SK-N-SH treated with all-trans-retinoic acid at 6 μM for 48 hours (cell line): Measurements from ENCODE around the gene METTL21A.

Experiments used
- ATAC-seq: fragments of 200-7000 bp; cut with Tn5 transposase; 3 replicates; pipeline ENCODE4 v1.9.1; 2020; ENCODE audit warnings: mild to moderate bottlenecking, moderate library complexity
- ARNTL ChIP-seq: fragments of 450-650 bp; formaldehyde crosslinking; IDR thresholded peaks from 2 replicates; pipeline ENCODE4 v1.5.0; 2020; ENCODE audit warnings: low read depth, mild to moderate bottlenecking, moderate library complexity, borderline replicate concordance
- BACH2 ChIP-seq: fragments of 250-450 bp; sonication (Bioruptor Pico); IDR thresholded peaks from 2 replicates; pipeline ENCODE4 v1.9.0; 2021; ENCODE audit warnings: mild to moderate bottlenecking, borderline replicate concordance
- CSDC2 ChIP-seq: fragments of 250-450 bp; sonication (Bioruptor Pico); IDR thresholded peaks from 2 replicates; pipeline ENCODE4 v1.5.0; 2020; ENCODE audit warnings: mild to moderate bottlenecking, moderate library complexity
- ESRRG ChIP-seq: fragments of 250-450 bp; sonication (Bioruptor Pico); IDR thresholded peaks from 2 replicates; pipeline ENCODE4 v1.6.1; 2021; ENCODE audit warnings: mild to moderate bottlenecking
- GLIS3 ChIP-seq: fragments of 250-450 bp; sonication (Bioruptor Pico); IDR thresholded peaks from 2 replicates; pipeline ENCODE4 v1.5.0; 2020; ENCODE audit warnings: mild to moderate bottlenecking, moderate library complexity
- ISL1 ChIP-seq: fragments of 250-450 bp; sonication (Bioruptor Pico); IDR thresholded peaks from 2 replicates; pipeline ENCODE4 v2.1.2; 2022; ENCODE audit warnings: mild to moderate bottlenecking, moderate library complexity
- OSR1 ChIP-seq: fragments of 250-450 bp; sonication (Bioruptor Pico); IDR thresholded peaks from 2 replicates; pipeline ENCODE4 v1.8.0; 2022; ENCODE audit warnings: moderate library complexity, mild to moderate bottlenecking, inconsistent platforms
- PPARA ChIP-seq: fragments of 250-450 bp; sonication (Bioruptor Pico); IDR thresholded peaks from 2 replicates; pipeline ENCODE4 v1.5.0; 2020; ENCODE audit warnings: mild to moderate bottlenecking, borderline replicate concordance
- SNAI2 ChIP-seq: fragments of 250-450 bp; sonication (Bioruptor Pico); IDR thresholded peaks from 2 replicates; pipeline ENCODE4 v1.5.0; 2020; ENCODE audit warnings: mild to moderate bottlenecking, moderate library complexity
- TCF4 ChIP-seq: fragments of 250-450 bp; sonication (Bioruptor Pico); IDR thresholded peaks from 2 replicates; pipeline ENCODE4 v1.8.0; 2021; ENCODE audit warnings: mild to moderate bottlenecking, moderate library complexity, borderline replicate concordance
- TOX ChIP-seq: fragments of 250-450 bp; sonication (Bioruptor Pico); IDR thresholded peaks from 2 replicates; pipeline ENCODE4 v1.8.0; 2021; ENCODE audit warnings: mild to moderate bottlenecking, moderate library complexity, borderline replicate concordance
- ZFP3 ChIP-seq: fragments of 250-450 bp; sonication (Bioruptor Pico); IDR thresholded peaks from 2 replicates; pipeline ENCODE4 v1.5.0; 2020; ENCODE audit warnings: mild to moderate bottlenecking, moderate library complexity
- ZFP30 ChIP-seq: fragments of 450-650 bp; formaldehyde crosslinking; IDR thresholded peaks from 2 replicates; pipeline ENCODE4 v1.5.0; 2022; ENCODE audit warnings: mild to moderate bottlenecking, moderate library complexity
- ZNF565 ChIP-seq: fragments of 450-650 bp; formaldehyde crosslinking; conservative IDR thresholded peaks from 2 replicates; pipeline ENCODE4 v1.5.0; 2020; ENCODE audit warnings: low read depth, mild to moderate bottlenecking, moderate library complexity
- ZNF70 ChIP-seq: fragments of 450-650 bp; formaldehyde crosslinking; IDR thresholded peaks from 2 replicates; pipeline ENCODE4 v1.5.0; 2020; ENCODE audit warnings: mild to moderate bottlenecking, moderate library complexity
- ZNF8 ChIP-seq: fragments of 450-650 bp; formaldehyde crosslinking; IDR thresholded peaks from 2 replicates; pipeline ENCODE4 v1.5.0; 2020; ENCODE audit warnings: mild to moderate bottlenecking, moderate library complexity
- TF ChIP-seq, protein P1 (sequence below): fragments of 250-450 bp; sonication (Bioruptor Pico); IDR thresholded peaks from 2 replicates; pipeline ENCODE4 v1.5.0; 2020; ENCODE audit warnings: mild to moderate bottlenecking, moderate library complexity
- TF ChIP-seq, protein P2 (sequence below): fragments of 250-450 bp; sonication (Bioruptor Pico); IDR thresholded peaks from 2 replicates; pipeline ENCODE4 v1.5.1; 2021; ENCODE audit warnings: mild to moderate bottlenecking, moderate library complexity
- TF ChIP-seq, protein P3 (sequence below): fragments of 250-450 bp; sonication (Bioruptor Pico); IDR thresholded peaks from 2 replicates; pipeline ENCODE4 v1.8.0; 2020; ENCODE audit warnings: mild to moderate bottlenecking, moderate library complexity, borderline replicate concordance
- TF ChIP-seq, protein P4 (sequence below): fragments of 250-450 bp; sonication (Bioruptor Pico); IDR thresholded peaks from 2 replicates; pipeline ENCODE4 v1.5.1; 2020; ENCODE audit warnings: low read depth, mild to moderate bottlenecking, moderate library complexity
- TF ChIP-seq, protein P5 (sequence below): fragments of 250-450 bp; sonication (Bioruptor Pico); IDR thresholded peaks from 2 replicates; pipeline ENCODE4 v1.8.0; 2021; ENCODE audit warnings: low read depth, mild to moderate bottlenecking, moderate library complexity, borderline replicate concordance

METTL21A gene

DNA sequence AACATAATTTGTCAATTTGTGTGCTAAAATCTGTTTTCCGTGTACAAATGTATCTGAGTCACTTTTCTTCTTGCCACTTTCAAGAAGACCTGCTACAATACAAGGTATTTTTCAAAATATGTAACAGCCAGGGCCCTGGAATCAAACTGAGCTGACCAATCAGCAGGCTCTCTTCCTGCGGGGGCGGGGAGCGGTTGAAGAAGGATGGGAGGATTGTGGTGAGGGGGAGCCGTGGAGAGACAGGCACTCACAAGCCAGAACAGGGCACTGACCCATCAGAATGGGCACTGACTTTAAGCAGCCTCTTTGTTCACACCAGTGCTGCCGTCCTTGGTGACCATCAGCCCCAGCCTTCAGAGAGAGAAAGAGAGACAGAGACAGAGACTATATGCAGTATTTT, 45.7 kb upstream of the METTL21A start:
- ATAC-seq: no peak
- TF ChIP-seq PPARA (CRISPR knock-in tag) (no peak), ISL1 (CRISPR knock-in tag) (no peak), ESRRG (CRISPR knock-in tag) (no peak), CSDC2 (no peak), ZNF70 (CRISPR knock-in tag) (no peak), OSR1 (CRISPR knock-in tag) (no peak), TOX (no peak), ARNTL (no peak), TCF4 (CRISPR knock-in tag) (no peak), GLIS3 (CRISPR knock-in tag) (no peak), ZNF8 (CRISPR knock-in tag) (no peak)
- TF ChIP-seq, protein P1, sequence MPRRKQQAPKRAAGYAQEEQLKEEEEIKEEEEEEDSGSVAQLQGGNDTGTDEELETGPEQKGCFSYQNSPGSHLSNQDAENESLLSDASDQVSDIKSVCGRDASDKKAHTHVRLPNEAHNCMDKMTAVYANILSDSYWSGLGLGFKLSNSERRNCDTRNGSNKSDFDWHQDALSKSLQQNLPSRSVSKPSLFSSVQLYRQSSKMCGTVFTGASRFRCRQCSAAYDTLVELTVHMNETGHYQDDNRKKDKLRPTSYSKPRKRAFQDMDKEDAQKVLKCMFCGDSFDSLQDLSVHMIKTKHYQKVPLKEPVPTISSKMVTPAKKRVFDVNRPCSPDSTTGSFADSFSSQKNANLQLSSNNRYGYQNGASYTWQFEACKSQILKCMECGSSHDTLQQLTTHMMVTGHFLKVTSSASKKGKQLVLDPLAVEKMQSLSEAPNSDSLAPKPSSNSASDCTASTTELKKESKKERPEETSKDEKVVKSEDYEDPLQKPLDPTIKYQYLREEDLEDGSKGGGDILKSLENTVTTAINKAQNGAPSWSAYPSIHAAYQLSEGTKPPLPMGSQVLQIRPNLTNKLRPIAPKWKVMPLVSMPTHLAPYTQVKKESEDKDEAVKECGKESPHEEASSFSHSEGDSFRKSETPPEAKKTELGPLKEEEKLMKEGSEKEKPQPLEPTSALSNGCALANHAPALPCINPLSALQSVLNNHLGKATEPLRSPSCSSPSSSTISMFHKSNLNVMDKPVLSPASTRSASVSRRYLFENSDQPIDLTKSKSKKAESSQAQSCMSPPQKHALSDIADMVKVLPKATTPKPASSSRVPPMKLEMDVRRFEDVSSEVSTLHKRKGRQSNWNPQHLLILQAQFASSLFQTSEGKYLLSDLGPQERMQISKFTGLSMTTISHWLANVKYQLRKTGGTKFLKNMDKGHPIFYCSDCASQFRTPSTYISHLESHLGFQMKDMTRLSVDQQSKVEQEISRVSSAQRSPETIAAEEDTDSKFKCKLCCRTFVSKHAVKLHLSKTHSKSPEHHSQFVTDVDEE: no peak
- TF ChIP-seq, protein P2, sequence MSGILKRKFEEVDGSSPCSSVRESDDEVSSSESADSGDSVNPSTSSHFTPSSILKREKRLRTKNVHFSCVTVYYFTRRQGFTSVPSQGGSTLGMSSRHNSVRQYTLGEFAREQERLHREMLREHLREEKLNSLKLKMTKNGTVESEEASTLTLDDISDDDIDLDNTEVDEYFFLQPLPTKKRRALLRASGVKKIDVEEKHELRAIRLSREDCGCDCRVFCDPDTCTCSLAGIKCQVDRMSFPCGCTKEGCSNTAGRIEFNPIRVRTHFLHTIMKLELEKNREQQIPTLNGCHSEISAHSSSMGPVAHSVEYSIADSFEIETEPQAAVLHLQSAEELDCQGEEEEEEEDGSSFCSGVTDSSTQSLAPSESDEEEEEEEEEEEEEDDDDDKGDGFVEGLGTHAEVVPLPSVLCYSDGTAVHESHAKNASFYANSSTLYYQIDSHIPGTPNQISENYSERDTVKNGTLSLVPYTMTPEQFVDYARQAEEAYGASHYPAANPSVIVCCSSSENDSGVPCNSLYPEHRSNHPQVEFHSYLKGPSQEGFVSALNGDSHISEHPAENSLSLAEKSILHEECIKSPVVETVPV (CRISPR knock-in tag): no peak
- TF ChIP-seq, protein P3, sequence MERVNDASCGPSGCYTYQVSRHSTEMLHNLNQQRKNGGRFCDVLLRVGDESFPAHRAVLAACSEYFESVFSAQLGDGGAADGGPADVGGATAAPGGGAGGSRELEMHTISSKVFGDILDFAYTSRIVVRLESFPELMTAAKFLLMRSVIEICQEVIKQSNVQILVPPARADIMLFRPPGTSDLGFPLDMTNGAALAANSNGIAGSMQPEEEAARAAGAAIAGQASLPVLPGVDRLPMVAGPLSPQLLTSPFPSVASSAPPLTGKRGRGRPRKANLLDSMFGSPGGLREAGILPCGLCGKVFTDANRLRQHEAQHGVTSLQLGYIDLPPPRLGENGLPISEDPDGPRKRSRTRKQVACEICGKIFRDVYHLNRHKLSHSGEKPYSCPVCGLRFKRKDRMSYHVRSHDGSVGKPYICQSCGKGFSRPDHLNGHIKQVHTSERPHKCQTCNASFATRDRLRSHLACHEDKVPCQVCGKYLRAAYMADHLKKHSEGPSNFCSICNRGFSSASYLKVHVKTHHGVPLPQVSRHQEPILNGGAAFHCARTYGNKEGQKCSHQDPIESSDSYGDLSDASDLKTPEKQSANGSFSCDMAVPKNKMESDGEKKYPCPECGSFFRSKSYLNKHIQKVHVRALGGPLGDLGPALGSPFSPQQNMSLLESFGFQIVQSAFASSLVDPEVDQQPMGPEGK: no peak

DNA sequence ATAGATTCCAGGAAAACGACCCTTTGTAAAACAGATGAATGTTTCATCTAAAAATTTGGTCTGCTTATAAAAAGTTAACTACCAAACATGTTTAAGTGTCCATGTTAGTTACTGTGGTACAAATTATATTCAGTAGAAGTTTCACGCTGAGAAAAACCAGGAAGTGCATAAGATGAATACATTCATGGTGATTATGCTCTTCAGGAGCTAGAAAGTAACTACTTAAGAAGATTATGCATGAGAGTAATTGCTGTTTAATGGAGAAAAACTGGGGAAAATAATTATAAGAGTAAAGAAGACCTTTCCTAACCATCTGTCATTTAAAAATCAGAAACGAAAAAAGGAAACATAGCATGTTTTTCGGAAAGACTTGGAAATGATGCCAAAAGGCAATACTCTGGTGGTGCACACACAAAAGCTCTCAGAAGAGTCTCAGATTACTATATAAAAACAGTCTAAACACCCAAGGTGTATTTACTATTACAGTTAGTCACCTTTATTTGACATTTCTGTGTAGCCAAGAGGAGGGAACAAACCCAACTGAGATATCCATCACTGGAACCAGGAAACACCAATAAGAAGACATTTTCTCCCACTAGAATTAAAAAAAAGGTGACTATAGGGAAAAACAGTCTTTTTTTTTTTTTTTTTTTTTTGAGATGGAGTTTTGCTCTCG, 38.8 kb upstream of the METTL21A start:
- TF ChIP-seq PPARA (CRISPR knock-in tag): no peak
- no peak for TF ChIP-seq BACH2 (CRISPR knock-in tag)
- no peak for TF ChIP-seq ZNF565 (CRISPR knock-in tag)
- TF ChIP-seq ZFP3 (CRISPR knock-in tag): no peak
- ATAC-seq: no peak

DNA sequence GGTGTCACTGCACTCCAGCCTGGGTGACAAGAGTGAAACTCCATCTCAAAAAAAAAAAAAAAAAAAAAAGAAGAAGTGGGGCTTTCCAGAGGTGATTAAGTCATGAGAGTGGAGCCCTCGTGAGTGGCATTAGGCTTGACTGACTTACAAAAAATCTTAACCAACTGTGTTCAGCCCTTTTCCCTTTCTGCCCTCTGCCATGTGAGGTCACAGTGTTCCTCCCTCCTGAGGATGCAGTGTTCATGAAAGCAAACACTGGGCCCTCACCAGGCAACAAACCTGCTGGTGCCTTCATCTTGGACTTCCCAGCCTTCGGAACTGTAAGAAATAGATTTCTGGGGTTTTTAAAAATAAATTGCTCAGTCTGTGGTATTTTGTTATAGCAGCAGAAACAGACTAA, 37.0 kb upstream of the METTL21A start:
- no peak for ATAC-seq

More for the DNA sequence above, 37.0 kb upstream of the METTL21A start:
- TF ChIP-seq SNAI2 (no peak), ZNF70 (CRISPR knock-in tag) (no peak), ZFP30 (no peak), ZFP3 (CRISPR knock-in tag) (no peak), PPARA (CRISPR knock-in tag) (no peak), TCF4 (CRISPR knock-in tag) (no peak), CSDC2 (no peak), GLIS3 (CRISPR knock-in tag) (no peak)
- TF ChIP-seq, protein P2 (CRISPR knock-in tag): no peak
- TF ChIP-seq, protein P4, sequence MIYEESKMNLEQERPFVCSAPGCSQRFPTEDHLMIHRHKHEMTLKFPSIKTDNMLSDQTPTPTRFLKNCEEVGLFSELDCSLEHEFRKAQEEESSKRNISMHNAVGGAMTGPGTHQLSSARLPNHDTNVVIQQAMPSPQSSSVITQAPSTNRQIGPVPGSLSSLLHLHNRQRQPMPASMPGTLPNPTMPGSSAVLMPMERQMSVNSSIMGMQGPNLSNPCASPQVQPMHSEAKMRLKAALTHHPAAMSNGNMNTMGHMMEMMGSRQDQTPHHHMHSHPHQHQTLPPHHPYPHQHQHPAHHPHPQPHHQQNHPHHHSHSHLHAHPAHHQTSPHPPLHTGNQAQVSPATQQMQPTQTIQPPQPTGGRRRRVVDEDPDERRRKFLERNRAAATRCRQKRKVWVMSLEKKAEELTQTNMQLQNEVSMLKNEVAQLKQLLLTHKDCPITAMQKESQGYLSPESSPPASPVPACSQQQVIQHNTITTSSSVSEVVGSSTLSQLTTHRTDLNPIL (CRISPR knock-in tag): no peak
- TF ChIP-seq, protein P5, sequence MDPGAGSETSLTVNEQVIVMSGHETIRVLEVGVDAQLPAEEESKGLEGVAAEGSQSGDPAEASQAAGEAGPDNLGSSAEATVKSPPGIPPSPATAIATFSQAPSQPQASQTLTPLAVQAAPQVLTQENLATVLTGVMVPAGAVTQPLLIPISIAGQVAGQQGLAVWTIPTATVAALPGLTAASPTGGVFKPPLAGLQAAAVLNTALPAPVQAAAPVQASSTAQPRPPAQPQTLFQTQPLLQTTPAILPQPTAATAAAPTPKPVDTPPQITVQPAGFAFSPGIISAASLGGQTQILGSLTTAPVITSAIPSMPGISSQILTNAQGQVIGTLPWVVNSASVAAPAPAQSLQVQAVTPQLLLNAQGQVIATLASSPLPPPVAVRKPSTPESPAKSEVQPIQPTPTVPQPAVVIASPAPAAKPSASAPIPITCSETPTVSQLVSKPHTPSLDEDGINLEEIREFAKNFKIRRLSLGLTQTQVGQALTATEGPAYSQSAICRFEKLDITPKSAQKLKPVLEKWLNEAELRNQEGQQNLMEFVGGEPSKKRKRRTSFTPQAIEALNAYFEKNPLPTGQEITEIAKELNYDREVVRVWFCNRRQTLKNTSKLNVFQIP (CRISPR knock-in tag): no peak
